HG02981 (cell line): ENCODE data around the gene CTTN.

ENCODE experiments used
- ATAC-seq: cut with Tn5 transposase; IDR thresholded peaks from one replicate; pipeline ENCODE4 v1.9.1; 2021; ENCODE audit warnings: mild to moderate bottlenecking, moderate library complexity; ENCODE audit not compliant: unreplicated experiment

CTTN gene

DNA sequence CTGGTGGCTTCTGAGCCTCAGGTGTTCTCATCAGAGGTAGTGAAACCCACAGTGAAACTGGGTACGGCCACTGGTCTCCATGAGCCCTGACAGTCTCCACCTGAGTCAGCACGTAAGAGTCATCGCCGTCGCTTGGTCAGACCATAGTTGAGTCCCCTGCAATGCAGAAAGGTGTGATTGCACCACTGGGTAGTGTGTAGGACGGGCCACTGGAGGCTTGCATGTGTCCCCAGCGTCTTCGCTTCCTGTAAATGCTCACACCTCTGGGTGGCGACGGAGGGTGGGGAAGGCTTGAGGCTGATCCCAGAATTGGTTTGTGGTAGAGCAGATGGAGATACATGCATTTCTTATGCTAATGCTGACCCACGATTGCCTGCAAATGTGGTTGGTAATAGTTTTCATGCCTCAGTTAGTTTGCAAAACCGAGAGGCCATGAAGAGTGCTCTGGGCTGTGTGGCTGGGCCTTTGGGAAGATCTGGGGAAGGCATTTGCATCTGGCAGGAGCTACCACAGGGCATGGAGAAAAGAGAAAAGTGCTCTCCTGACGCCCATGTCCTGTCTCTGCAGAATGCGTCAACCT lies 26.5 kb downstream of the CTTN start:
- no peak for ATAC-seq

DNA sequence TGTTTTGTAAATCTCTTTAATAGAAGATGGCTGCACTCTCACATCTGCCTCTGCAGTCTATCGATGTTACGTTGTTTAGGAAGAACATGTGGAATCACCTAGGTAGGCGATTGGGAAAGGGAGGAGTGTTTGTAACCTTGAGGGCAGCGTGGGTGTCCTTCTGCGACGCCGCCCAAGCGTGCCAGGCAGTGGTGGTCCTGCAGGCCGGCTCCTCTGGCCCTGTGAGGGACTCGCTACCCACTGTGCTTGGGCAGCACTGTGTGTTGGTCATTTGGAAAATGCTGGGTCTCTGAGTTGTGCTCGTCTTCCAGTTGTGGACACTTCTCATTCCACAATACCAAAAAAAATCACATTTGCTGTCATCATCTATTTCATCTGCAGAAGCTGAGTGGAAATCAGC lies 29.1 kb downstream of the CTTN start:
- no peak for ATAC-seq

DNA sequence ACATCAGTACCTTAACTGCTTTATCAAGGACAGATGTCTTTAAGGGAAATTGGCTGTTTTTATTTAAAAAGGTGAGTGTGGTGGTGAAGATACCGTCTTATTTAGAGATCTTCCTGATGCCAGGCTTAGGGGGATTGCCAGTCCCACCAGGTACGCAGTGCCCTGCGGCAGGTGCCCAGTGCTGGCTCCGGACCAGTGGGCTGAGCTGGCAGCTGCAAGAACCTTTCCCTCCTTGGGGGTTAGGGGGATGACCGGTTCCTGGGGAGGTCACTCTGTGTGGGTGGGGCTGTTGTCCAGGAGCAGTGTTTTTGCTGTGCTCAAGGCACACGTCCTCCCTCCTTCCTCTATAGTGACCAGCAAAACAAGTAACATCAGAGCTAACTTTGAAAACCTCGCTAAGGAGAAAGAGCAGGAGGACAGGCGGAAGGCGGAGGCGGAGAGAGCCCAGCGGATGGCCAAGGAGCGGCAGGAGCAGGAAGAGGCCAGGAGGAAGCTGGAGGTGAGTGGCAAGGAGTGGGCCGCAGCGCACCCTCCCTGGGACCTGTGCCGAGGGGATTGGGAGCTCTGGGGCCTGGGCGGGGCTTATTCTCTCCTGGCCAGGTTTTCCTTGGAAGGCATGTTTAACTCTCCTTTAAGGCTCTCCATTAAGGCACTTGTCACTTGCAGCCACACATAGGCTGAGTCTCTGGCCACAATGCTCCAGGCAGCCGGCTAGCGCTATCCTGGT lies 30.5 kb downstream of the CTTN start:
- ATAC-seq, result no peak

DNA sequence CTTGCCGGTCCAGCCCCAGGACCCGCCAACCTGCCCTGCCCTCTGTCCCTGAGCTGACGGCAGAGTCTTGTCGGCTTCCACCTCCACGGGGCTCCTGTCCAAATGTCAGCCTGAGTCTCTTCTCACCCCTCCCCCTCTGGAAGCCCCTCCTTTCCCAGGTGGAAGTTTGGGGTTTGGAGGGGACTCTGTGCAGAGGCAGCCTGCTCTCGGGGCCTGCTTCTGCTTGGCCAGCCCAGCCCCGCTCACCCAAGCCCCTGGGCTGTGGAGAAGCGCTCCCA lies 31.0 kb downstream of the CTTN start:
- ATAC-seq, result no peak

DNA sequence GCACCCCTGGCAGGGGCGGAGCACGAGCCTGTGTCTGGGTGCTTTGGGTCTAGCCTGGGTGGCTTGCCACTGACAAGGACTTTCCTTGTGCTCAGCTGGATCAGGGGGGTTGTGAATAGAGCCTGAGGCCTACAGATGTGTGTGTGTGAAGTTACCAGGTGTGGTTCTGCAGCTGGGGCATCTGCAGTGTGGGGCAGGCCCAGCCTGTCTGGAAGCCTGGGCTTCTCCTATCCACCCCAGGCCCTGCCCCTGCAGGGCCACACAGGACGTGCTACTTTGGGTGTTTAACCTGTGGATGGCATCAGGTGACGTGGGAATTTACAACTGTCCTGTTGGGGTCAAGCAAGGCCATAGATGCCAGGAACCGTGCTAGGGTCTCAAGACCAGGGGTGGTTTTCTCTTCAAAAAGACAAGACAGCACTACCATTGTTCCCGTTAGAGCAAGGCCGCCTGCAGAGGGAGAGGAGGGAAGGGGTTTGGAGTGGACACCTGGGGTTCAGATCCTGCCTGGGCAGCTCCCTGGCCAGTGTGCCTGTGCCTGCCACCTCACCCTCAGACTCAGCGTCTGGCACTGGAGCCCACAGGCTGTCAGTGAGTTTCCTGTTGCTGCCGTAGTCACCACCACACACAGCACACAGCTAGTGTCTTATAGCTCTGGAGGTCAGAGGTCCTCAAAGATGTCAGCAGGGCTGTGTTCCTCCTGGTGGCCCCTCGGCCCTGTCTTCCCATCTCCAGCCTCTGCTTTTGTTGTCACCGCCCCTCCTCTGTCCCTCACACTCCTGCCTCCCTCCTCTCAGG lies 31.6 kb downstream of the CTTN start:
- ATAC-seq, result no peak

DNA sequence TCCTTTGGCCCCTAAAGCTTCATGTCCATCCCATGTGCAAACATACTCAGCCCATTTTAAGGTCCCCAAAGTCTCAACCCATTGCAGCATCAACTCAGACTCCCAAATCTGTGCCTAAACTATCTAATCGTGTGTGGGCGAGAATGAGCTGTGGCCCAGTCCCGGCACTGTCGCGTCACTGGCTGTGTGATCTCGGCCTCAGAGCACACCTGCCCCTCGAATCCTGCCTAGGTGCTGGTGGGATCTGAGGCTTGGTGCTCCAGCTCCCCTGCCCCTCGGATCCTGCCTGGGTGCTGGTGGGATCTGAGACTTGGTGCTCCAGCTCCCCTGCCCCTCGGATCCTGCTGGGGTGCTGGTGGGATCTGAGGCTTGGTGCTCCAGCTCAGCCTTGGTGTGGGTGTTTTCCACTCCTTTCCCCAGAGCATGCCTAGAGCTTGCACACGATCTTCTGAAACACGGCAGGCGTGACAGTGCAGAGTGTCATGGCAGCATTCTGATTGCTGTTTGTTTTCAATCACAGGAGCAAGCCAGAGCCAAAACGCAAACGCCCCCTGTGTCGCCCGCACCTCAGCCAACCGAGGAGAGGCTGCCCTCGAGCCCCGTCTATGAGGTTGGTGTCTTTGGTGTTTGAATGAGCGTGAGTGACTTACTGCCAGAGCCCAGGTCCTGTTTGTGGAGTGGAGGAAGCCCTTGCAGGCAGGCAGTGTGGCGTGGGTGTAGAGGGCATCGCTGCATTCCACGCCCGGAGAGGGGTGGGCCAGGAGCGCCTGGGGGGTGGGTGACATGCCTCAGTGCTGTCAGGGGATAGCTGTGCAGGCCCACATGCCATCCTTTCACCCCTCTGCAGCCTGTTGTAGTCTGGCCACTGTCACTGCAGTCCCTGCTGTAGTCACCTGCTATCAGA lies 32.6 kb downstream of the CTTN start:
- ATAC-seq, result no peak

DNA sequence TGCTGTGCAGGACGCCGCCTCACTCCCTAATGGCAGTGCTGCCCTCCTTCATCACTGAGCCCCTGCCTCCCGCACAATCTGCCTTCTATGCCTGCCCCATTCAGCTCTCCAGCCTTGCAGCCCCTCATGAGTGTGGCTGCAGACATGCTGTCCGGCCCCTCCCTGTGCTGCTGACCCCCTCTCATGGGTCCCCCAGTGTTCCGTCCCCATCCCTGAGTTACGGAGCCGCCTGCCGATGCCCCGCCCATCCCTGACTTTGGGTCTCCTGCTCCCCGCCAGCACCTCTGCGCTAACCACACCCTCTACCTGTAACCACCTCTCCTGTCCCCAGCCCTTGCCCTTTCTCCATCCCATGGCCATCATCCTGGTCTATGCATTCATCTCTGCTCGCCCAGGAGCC lies 33.3 kb downstream of the CTTN start:
- ATAC-seq, result no peak

DNA sequence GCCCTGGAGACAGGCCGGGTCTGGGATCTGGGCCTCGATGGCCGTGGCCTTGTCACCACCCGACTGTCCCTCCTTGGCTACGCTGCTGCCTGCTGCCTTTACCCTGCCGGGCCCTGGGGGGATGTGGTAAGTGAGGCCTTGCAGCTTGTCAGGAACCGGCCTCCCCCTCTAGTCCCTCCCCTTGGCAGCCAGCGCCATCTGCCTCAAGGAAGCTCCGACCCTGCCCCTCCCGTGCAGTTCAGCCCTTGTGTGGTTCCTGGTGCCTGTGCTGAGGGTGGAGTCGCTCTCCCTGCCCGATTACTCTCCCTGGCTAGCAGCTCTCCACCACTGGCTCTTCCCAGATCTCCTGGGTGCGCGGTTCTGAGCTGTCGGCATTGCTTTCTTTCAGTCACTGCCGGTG lies 33.7 kb downstream of the CTTN start:
- no peak for ATAC-seq

DNA sequence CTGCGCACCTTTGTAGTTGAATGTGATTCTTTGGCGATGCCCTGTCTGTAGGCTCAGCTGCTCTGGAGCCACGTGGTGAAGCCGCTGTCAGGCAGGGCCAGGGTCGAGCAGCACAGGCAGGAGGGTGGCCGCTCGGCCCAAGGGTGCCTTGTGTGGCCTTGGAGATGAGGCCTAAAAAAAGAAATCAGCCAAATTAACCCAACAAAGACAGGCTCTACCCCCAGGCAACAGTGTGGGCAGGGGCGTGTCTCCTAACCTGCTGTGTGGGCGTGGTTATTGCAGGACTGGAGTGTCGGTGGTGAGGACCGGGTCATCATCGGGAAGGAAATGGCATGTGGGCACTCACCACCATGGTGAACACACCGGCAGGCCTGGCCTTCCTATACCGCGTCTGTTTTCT lies 34.3 kb downstream of the CTTN start:
- ATAC-seq, result no peak

DNA sequence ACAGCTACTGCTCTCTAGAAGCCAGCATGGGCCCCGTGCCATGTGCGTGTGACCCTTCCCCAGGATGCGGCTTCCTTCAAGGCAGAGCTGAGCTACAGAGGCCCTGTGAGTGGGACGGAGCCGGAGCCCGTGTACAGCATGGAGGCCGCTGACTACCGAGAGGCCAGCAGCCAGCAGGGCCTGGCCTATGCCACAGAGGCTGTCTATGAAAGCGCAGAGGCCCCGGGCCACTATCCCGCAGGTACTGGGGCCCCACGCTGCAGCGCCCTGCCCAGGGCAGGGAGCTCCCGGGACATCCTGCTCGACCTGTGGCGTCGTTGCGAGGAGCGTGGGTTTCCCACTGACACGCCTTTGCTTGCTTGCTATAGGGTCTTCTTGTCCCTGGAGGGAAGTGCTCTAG lies 34.7 kb downstream of the CTTN start:
- no peak for ATAC-seq

DNA sequence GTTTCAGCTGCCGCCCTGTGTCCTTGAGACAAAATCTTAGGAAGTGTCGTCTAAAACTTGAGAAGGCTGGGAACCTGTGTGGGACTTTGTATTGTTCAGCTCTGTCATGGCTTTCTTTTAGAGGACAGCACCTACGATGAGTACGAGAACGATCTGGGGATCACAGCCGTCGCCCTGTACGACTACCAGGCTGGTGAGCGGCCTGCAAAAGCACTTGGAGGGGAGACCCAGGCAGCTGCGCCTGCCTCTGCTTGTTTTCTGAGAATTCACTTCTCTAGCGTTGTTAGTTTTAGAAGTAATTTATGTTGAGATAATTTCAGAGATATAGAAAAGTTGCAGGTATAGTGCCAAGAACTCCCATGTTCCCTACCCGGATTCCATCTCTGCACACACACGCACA lies 35.2 kb downstream of the CTTN start:
- ATAC-seq, result no peak

DNA sequence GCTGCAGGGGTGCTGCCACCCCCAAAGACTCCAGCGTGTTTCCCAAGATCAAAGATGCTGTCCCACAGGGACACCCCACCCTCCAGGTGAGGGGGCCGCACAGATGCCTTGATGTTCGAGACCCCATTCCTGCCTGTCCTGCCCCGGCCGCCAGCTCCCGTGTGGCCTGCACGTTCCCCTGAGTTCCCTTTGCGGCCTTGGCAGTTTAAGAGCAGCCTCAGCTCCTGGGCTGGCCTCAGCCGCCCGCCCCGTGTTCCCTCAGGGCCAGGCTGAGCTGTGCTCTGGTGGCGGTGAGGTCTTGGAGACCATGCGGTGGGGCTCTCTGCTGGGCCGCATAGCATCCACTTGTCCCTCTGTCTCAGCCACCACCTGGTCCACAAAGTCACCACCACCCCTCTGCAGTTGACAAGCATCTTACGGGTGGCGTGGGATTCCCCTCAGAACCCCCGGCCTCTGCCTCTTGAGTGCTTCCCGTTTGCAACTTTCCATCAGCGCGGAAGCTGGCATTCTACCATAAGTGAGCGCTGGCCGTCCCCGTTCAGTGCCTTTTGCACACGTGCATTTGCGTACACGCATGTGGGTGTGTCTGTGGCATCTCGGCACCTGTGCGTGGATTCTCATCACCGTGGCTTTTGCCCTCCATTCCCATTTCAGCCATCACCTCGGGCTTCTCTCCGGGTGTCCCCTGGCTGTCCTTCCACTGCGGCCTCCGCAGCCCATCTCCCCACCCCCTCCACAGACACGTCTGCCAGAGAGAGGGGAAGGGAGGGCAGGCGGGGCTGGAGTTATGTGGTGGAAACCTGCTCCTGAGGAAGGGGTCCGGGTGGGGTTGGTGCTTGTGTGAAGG lies 35.9 kb downstream of the CTTN start:
- ATAC-seq, result no peak

DNA sequence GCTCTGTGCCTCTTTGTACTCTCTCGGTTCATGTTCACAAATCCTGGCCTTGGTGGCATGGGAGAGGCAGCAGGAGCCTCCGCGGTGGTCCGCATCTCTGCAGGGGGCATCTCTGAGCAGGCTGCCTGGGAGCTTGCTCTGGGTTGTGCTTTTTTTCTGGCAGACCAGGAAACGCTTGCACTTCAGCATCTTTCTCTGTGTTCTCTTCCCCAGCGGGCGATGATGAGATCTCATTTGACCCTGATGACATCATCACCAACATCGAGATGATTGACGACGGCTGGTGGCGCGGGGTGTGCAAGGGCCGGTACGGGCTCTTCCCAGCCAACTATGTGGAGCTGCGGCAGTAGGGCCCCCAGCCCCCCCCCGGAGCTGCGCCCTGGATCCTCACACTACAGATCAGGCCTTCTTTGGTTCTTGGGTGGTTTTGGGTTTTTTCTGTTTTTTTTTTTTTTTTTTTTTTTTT lies 36.5 kb downstream of the CTTN start:
- ATAC-seq, result no peak

DNA sequence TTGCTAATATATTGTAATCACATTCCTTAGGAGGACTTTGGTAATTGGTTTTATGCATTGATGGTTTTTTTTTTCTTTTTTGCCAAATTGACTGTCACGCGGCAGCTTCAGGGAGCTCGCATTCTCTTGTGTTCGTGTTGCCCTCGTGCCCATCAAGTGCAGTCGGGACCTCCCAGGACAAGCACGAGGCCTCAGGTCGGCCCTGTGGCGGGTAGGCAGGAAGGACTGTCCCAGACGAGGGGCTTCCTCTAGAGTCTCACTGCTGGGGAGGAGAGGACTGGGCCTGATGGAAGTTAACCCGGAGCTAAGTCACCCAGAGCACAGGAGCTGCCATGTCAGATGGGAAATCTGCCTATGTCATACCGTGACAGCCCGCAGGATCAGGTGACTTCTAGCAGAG lies 37.0 kb downstream of the CTTN start:
- ATAC-seq, result no peak

DNA sequence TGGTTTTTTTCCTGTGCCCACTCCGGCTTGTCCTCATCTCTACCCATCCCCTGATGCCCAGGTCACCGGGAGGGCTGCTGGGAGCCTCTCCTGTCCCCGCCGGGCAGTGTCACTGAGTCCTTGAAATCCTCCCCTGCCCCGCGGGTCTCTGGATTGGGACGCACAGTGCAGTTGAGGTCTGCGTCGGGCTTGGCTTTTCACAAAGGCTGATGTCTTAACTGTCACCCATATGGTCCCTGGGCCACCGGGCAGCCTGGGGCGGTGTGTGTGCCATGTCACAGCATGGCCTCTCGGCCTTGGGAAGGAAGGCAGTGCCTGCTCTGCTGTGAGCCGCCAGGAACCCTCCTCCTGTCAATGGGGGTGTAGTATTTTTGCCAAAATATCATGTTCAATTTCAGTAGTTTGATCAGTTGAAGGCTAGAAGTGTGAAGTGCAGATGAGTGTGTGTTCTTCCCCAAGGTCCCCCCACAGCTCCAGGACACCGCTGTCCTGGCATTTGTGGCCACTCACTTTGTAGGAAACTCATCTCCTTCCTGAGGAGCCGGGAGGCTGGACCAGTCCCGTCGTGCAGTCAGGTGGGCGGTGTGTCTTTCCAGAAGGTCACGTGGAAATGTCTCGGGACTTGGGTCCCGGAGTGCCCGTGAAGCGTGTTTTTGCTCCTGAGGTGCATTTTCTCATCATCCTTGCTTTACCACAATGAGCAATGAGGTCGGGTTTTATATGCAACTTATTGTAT lies 37.6 kb downstream of the CTTN start:
- no peak for ATAC-seq

DNA sequence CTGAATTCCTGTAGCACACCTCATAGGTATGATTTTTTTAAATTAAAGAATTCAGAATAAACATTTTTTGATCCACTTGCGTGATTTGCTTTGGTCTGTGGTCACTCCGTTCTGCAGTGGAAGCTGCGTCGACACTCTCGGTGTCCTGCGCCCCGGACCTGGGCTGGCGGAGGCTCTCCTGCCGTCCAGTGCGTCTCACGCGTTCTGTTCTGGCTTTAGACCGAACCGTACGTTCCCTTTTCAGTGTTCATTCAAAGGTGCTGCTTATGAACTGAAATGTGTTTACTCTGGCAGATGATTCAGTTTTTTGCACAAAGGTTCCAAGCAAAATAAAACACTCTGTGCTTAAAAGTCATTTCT lies 38.2 kb downstream of the CTTN start:
- no peak for ATAC-seq

DNA sequence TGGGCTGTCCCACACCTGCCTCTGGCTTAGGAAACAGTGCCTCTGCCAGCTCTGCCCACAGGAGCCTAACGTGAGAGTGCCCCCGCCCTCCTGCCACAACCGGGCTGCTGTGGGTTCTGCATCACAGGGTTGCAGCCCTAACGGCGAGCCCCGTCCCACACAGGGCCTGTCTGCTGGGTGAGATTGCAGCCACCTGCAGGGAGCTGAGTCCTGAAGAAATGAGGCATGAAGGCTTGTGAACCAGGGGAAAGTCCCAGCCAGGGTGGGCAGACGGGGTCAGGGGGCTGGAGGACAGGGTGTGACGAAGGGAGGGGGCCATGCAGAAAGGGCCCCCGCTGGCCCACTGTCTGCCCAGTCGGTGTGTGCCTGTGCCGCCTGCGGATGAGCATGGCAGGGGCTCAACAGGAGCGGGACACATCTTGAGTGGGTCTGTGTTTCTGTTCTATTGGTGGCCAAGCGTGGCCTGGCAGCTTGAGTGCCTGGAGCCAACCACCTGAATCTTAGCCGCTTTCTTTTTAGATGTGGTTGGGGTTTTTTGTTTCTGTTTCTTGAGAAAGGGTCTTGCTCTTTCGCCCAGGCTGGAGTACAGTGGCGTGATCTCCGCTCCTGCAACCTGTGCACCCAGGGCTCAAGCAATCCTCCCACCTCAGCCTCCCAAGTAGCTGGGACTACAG lies 38.9 kb downstream of the CTTN start:
- ATAC-seq, result no peak

DNA sequence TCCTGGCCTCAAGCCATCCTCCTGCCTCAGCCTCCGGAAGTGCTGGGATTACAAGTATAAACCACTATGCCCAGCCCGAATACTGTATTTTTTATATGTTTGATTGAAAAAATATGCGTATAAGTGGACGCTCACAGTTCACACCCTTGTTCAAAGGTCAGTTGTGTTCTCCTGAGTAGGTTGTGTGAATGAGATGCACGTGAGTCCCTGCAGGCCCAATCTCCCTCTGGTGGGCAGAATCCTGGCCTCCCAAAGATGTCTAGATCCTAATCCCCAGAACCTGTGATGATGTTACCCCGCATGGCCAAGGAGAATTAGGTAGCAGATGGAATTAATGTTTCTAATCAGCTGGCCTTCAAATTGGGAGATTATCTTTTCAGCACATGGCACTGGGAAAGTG lies 41.9 kb downstream of the CTTN start:
- no peak for ATAC-seq

DNA sequence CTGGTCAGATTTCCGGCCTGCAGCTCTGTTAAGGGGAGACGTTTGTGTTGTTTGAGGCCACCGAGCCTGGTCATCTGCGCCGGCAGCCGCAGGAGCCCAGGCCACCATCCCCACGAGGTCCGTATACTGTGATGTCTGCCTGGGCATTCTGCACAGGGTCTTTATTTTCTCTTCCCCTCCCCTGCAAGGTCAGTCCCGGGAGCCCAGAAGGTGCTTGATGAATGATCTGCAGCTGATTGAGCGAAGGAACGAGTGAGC lies 45.4 kb downstream of the CTTN start:
- ATAC-seq, result no peak

DNA sequence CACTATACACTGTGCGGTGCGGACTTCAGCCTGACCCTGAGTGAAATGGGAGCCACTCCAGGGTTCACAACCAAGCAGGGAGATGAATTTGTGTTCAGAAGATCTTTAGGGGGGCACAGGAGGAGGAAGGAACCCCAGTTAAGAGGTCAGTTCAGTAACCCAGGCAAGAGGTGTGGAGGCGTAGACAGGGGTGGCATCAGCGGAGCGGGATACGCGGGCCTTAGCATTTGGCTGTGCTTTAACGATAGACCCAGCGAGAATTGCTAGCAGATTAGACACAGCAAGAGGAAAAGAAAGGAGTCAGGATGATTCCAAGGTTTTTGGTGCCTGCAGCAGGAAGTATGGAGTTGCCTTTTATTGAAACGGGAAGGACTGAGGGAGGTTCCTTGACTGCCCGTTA lies 46.8 kb downstream of the CTTN start:
- ATAC-seq, result no peak
